OCI-LY1 (cell line): Measurements from ENCODE around the gene FILIP1L.

Source experiments
- H2AFZ ChIP-seq: fragments of 200-600 bp; sonication (generic), shearing (Covaris generic); 2 replicates; pipeline ENCODE4 v1.6.0; 2014; ENCODE audit warnings: antibody characterized with exemption, mild to moderate bottlenecking, low read length
- H3F3A ChIP-seq: fragments of 200-600 bp; sonication (generic), shearing (Covaris generic); 2 replicates; pipeline ENCODE4 v1.6.0; 2014; ENCODE audit warnings: mild to moderate bottlenecking, antibody characterized with exemption, low read length, moderate library complexity; ENCODE audit not compliant: insufficient read depth
- H3K27ac ChIP-seq: fragments of 200-600 bp; sonication (generic); 2 replicates; pipeline ENCODE4 v1.5.1; 2014; ENCODE audit warnings: low read length, mixed run types, mild to moderate bottlenecking, low read depth; ENCODE audit not compliant: poor library complexity, severe bottlenecking
- H3K27me3 ChIP-seq: fragments of 200-600 bp; sonication (generic); 2 replicates; pipeline ENCODE4 v1.6.0; 2014; ENCODE audit warnings: antibody characterized with exemption, mild to moderate bottlenecking, low read length, moderate library complexity; ENCODE audit not compliant: insufficient read depth
- H3K36me3 ChIP-seq: fragments of 200-600 bp; sonication (generic); 2 replicates; pipeline ENCODE4 v1.6.1; 2014; ENCODE audit warnings: mild to moderate bottlenecking, antibody characterized with exemption, low read length, moderate library complexity, mixed read lengths; ENCODE audit not compliant: insufficient read depth
- H3K4me1 ChIP-seq: fragments of 200-600 bp; sonication (generic); 2 replicates; pipeline ENCODE4 v1.5.1; 2014; ENCODE audit warnings: mild to moderate bottlenecking, low read length, moderate library complexity; ENCODE audit not compliant: insufficient read depth, severe bottlenecking
- H3K4me2 ChIP-seq: fragments of 200-600 bp; sonication (generic), shearing (Covaris generic); 2 replicates; pipeline ENCODE4 v1.6.1; 2014; ENCODE audit warnings: low read length
- H3K4me3 ChIP-seq: fragments of 200-600 bp; sonication (generic); 2 replicates; pipeline ENCODE4 v1.5.1; 2014; ENCODE audit warnings: low read length, low read depth, mild to moderate bottlenecking, mixed read lengths; ENCODE audit not compliant: poor library complexity, severe bottlenecking
- H3K79me2 ChIP-seq: fragments of 200-600 bp; shearing (Covaris generic); 2 replicates; pipeline ENCODE4 v1.6.1; 2016; ENCODE audit warnings: mixed run types, low read length, mixed read lengths; ENCODE audit not compliant: insufficient read depth
- H3K9ac ChIP-seq: fragments of 200-600 bp; sonication (generic), shearing (Covaris generic); 2 replicates; pipeline ENCODE4 v1.6.1; 2014; ENCODE audit warnings: mild to moderate bottlenecking, low read length, mixed read lengths
- H3K9me2 ChIP-seq: fragments of 200-600 bp; sonication (generic), shearing (Covaris generic); 2 replicates; pipeline ENCODE4 v1.6.1; 2014; ENCODE audit warnings: low read depth, mild to moderate bottlenecking, low read length, mixed read lengths
- H3K9me3 ChIP-seq: fragments of 200-600 bp; shearing (Covaris generic); 2 replicates; pipeline ENCODE4 v1.6.1; 2014; ENCODE audit warnings: low read length, mixed read lengths
- H4K20me1 ChIP-seq: fragments of 200-600 bp; sonication (generic), shearing (Covaris generic); 2 replicates; pipeline ENCODE4 v1.6.0; 2016; ENCODE audit warnings: mild to moderate bottlenecking, low read length; ENCODE audit not compliant: insufficient read depth
- CTCF ChIP-seq: fragments of 200-600 bp; sonication (generic), shearing (Covaris generic); IDR thresholded peaks from 2 replicates; pipeline ENCODE4 v1.5.1; 2017; ENCODE audit warnings: mild to moderate bottlenecking, antibody characterized with exemption, low read length, moderate library complexity, mixed read lengths
- EZH2 ChIP-seq: fragments of 200-600 bp; sonication (generic), shearing (Covaris generic); IDR thresholded peaks from 2 replicates; pipeline ENCODE4 v1.8.0; 2017; ENCODE audit warnings: borderline replicate concordance, mixed run types, mild to moderate bottlenecking, antibody characterized with exemption, low read length, moderate library complexity, mixed read lengths

The FILIP1L gene

GRCh38 chr3:99865321-99865720 is 249.0 kb downstream of the FILIP1L start:
- Histone ChIP-seq H3K4me2 (no peak overlapping the region), H3F3A (no peaks in the 10 kb centered on the region), H3K4me3 (no peak overlapping the region), H2AFZ (no peak overlapping the region), H3K9me3 (no peaks in the 10 kb centered on the region), H3K36me3 (no peaks in the 10 kb centered on the region), H3K27ac (no peak overlapping the region), H3K79me2 (no peaks in the 10 kb centered on the region), H3K9ac (no peak overlapping the region), H4K20me1 (no peaks in the 10 kb centered on the region), H3K4me1 (no peaks in the 10 kb centered on the region), H3K9me2 (no peaks in the 10 kb centered on the region), H3K27me3 (no peaks in the 10 kb centered on the region)
- TF ChIP-seq EZH2 (no peak), CTCF (no peak)

- H2AFZ ChIP-seq, result no peak overlapping the region
- H3K27me3 ChIP-seq, result no peaks in the 10 kb centered on the region
- no peaks in the 10 kb centered on the region for H3K36me3 ChIP-seq
- H3F3A ChIP-seq, result no peaks in the 10 kb centered on the region
- H3K9me2 ChIP-seq, result no peaks in the 10 kb centered on the region
- H3K27ac ChIP-seq, result no peak overlapping the region
- no peaks in the 10 kb centered on the region for H3K4me1 ChIP-seq
- no peak overlapping the region for H3K4me3 ChIP-seq
- no peak overlapping the region for H3K4me2 ChIP-seq
- TF ChIP-seq CTCF, result no peak
- no peak for TF ChIP-seq EZH2
- H3K79me2 ChIP-seq, result no peaks in the 10 kb centered on the region
- no peaks in the 10 kb centered on the region for H4K20me1 ChIP-seq
- H3K9me3 ChIP-seq, result no peaks in the 10 kb centered on the region
- H3K9ac ChIP-seq, result no peak overlapping the region
Measured at GRCh38 chr3:99864289-99864688, 250.0 kb downstream of the FILIP1L start.

- Histone ChIP-seq H3K79me2 (no peaks in the 10 kb centered on the region), H3K27me3 (no peaks in the 10 kb centered on the region), H3K4me3 (no peak overlapping the region), H3K36me3 (no peaks in the 10 kb centered on the region), H3K9me2 (no peaks in the 10 kb centered on the region), H3K9ac (no peak overlapping the region), H4K20me1 (no peaks in the 10 kb centered on the region), H3K4me1 (no peaks in the 10 kb centered on the region), H2AFZ (no peak overlapping the region), H3K4me2 (no peak overlapping the region), H3F3A (no peaks in the 10 kb centered on the region), H3K27ac (no peak overlapping the region), H3K9me3 (no peaks in the 10 kb centered on the region)
- no peak for TF ChIP-seq EZH2
Measured at GRCh38 chr3:99863588-99863987, 250.7 kb downstream of the FILIP1L start.

GRCh38 chr3:99863002-99863401 is 251.3 kb downstream of the FILIP1L start:
- no peak overlapping the region for H3K9ac ChIP-seq

More at GRCh38 chr3:99863002-99863401, 251.3 kb downstream of the FILIP1L start:
- Histone ChIP-seq H3K27ac (no peak overlapping the region), H3F3A (no peaks in the 10 kb centered on the region), H4K20me1 (no peaks in the 10 kb centered on the region), H3K9me3 (no peaks in the 10 kb centered on the region), H3K4me1 (no peaks in the 10 kb centered on the region), H3K9me2 (no peaks in the 10 kb centered on the region), H3K27me3 (no peaks in the 10 kb centered on the region), H3K4me3 (no peak overlapping the region), H3K4me2 (no peak overlapping the region), H3K36me3 (no peaks in the 10 kb centered on the region), H2AFZ (no peak overlapping the region), H3K79me2 (no peaks in the 10 kb centered on the region)
- TF ChIP-seq CTCF, result no peak
